Measurements from ENCODE around the gene ETS1.
"Not testable (repeated sequence)": the region's sequence is repeated elsewhere in the genome, so short reads cannot be mapped to it uniquely, and the experiment has no call there.

The ETS1 gene

GRCh38 chr11:128462922-128463321, 124.4 kb downstream of the ETS1 start:
- peak overlapping the region; percentile 36 for H3K4me3 Mint-ChIP-seq
- DNase-seq, result no peak
- CTCF ChIA-PET, result interaction anchor here (1.0 to 2.5 kb wide), 7 partner anchors 9 to 368 kb away, joined by 3 to 13 read pairs (median 3); no protein-coding TSS in a partner anchor
- no peaks in the 10 kb centered on the region for H3K9me3 Mint-ChIP-seq
- H3K27me3 Mint-ChIP-seq, result no peaks in the 10 kb centered on the region
- H3K36me3 Mint-ChIP-seq, result peaks cover 97% of the 10 kb centered on the region
- H3K27ac Mint-ChIP-seq, result peak overlapping the region; percentile 92
- peaks cover 91% of the 10 kb centered on the region for H3K4me1 Mint-ChIP-seq

- H3K27ac Mint-ChIP-seq, result peak overlapping the region; percentile 92
- peaks cover 86% of the 10 kb centered on the region for H3K4me1 Mint-ChIP-seq
- CTCF ChIA-PET, result interaction anchor here (0.9 to 2.7 kb wide), 3 partner anchors 140 to 172 kb away, joined by 3 to 11 read pairs (median 3); no protein-coding TSS in a partner anchor
- no peak for DNase-seq
- H3K9me3 Mint-ChIP-seq, result no peaks in the 10 kb centered on the region
- no peaks in the 10 kb centered on the region for H3K27me3 Mint-ChIP-seq
- H3K36me3 Mint-ChIP-seq, result peaks cover 97% of the 10 kb centered on the region
- no peak overlapping the region for H3K4me3 Mint-ChIP-seq
Observed at GRCh38 chr11:128462189-128462588, 125.2 kb downstream of the ETS1 start.

- Mint-ChIP-seq H3K4me3 (no peak overlapping the region), H3K9me3 (no peaks in the 10 kb centered on the region), H3K36me3 (peaks cover 96% of the 10 kb centered on the region), H3K4me1 (peaks cover 76% of the 10 kb centered on the region), H3K27ac (peak overlapping the region; percentile 47), H3K27me3 (no peaks in the 10 kb centered on the region)
- no peak for DNase-seq
- CTCF ChIA-PET, result interaction anchor here (0.7 to 1.4 kb wide), 6 partner anchors 10 to 173 kb away, joined by 3 to 4 read pairs (median 4); no protein-coding TSS in a partner anchor
Observed at GRCh38 chr11:128458321-128458720, 129.0 kb downstream of the ETS1 start.

- Mint-ChIP-seq H3K9me3 (no peaks in the 10 kb centered on the region), H3K27me3 (no peaks in the 10 kb centered on the region), H3K27ac (peak overlapping the region; percentile 47), H3K36me3 (peaks cover 94% of the 10 kb centered on the region), H3K4me1 (peaks cover 74% of the 10 kb centered on the region), H3K4me3 (no peak overlapping the region)
- CTCF ChIA-PET, result interaction anchor here (0.8 to 1.4 kb wide), 3 partner anchors 9 to 51 kb away, joined by 3 to 4 read pairs (median 4); no protein-coding TSS in a partner anchor
- no peak for DNase-seq
Observed at GRCh38 chr11:128457874-128458273, 129.5 kb downstream of the ETS1 start.

GRCh38 chr11:128456566-128457268, 130.6 kb downstream of the ETS1 start:
- CTCF ChIA-PET, result no interaction called here
- Mint-ChIP-seq H3K36me3 (peaks cover 83% of the 10 kb centered on the region), H3K27ac (peak overlapping the region; percentile 78), H3K9me3 (no peaks in the 10 kb centered on the region), H3K4me1 (peaks cover 62% of the 10 kb centered on the region), H3K4me3 (no peak overlapping the region), H3K27me3 (no peaks in the 10 kb centered on the region)
- DNase-seq, result no peak

GRCh38 chr11:128455766-128456165, 131.6 kb downstream of the ETS1 start:
- H3K4me1 Mint-ChIP-seq, result peaks cover 54% of the 10 kb centered on the region
- peaks cover 75% of the 10 kb centered on the region for H3K36me3 Mint-ChIP-seq
- no peak overlapping the region for H3K4me3 Mint-ChIP-seq
- peak overlapping the region; percentile 58 for H3K27ac Mint-ChIP-seq
- H3K9me3 Mint-ChIP-seq, result no peaks in the 10 kb centered on the region
- CTCF ChIA-PET, result interaction anchor here (1.6 kb wide), 1 partner anchor 176 kb away, joined by 4 read pairs; no protein-coding TSS in a partner anchor
- no peak for DNase-seq
- H3K27me3 Mint-ChIP-seq, result no peaks in the 10 kb centered on the region

GRCh38 chr11:128453444-128454336, 133.7 kb downstream of the ETS1 start:
- no peak for DNase-seq
- H3K4me1 Mint-ChIP-seq, result peaks cover 47% of the 10 kb centered on the region
- H3K36me3 Mint-ChIP-seq, result peaks cover 59% of the 10 kb centered on the region
- no peak overlapping the region for H3K4me3 Mint-ChIP-seq
- H3K9me3 Mint-ChIP-seq, result peaks cover 2% of the 10 kb centered on the region
- peak overlapping the region; percentile 16 for H3K27ac Mint-ChIP-seq
- H3K27me3 Mint-ChIP-seq, result no peaks in the 10 kb centered on the region
- CTCF ChIA-PET, result interaction anchor here (1.2 kb wide), 1 partner anchor 130 kb away, joined by 5 read pairs; no protein-coding TSS in a partner anchor

- H3K27ac Mint-ChIP-seq, result peak overlapping the region; percentile 1
- H3K36me3 Mint-ChIP-seq, result peaks cover 44% of the 10 kb centered on the region
- CTCF ChIA-PET, result interaction anchor here (1.2 kb wide), 1 partner anchor 85 kb away, joined by 4 read pairs; no protein-coding TSS in a partner anchor
- no peak for DNase-seq
- no peaks in the 10 kb centered on the region for H3K27me3 Mint-ChIP-seq
- peaks cover 40% of the 10 kb centered on the region for H3K4me1 Mint-ChIP-seq
- no peak overlapping the region for H3K4me3 Mint-ChIP-seq
- peaks cover 2% of the 10 kb centered on the region for H3K9me3 Mint-ChIP-seq
Observed at GRCh38 chr11:128451652-128452470, 135.5 kb downstream of the ETS1 start.

- Mint-ChIP-seq H3K4me3 (no peak overlapping the region), H3K27me3 (no peaks in the 10 kb centered on the region), H3K4me1 (peaks cover 38% of the 10 kb centered on the region), H3K9me3 (peaks cover 3% of the 10 kb centered on the region), H3K36me3 (peaks cover 37% of the 10 kb centered on the region), H3K27ac (no peak overlapping the region)
- CTCF ChIA-PET, result interaction anchor here (1.2 kb wide), 1 partner anchor 84 kb away, joined by 4 read pairs; no protein-coding TSS in a partner anchor
- no peak for DNase-seq
Observed at GRCh38 chr11:128450882-128451651, 136.3 kb downstream of the ETS1 start.

- CTCF ChIA-PET, result interaction anchor here (1.3 to 2.3 kb wide), 2 partner anchors 127 to 160 kb away, joined by 4 to 7 read pairs; no protein-coding TSS in a partner anchor
- not testable (repeated sequence) for DNase-seq, H3K4me3 Mint-ChIP-seq, H3K27ac Mint-ChIP-seq, H3K27me3 Mint-ChIP-seq, H3K9me3 Mint-ChIP-seq
- H3K4me1 Mint-ChIP-seq, result peaks cover 36% of the 10 kb centered on the region
- H3K36me3 Mint-ChIP-seq, result peaks cover 32% of the 10 kb centered on the region
Observed at GRCh38 chr11:128450425-128450824, 136.9 kb downstream of the ETS1 start.

- Mint-ChIP-seq H3K4me1 (peaks cover 27% of the 10 kb centered on the region), H3K27ac (peak overlapping the region; percentile 42)
Observed at GRCh38 chr11:128448981-128449713, 138.2 kb downstream of the ETS1 start.

GRCh38 chr11:128448200-128448886, 139.0 kb downstream of the ETS1 start:
- CTCF ChIA-PET, result interaction anchor here (1.0 to 2.3 kb wide), 4 partner anchors 10 to 159 kb away, joined by 3 to 7 read pairs (median 4); no protein-coding TSS in a partner anchor
- H3K36me3 Mint-ChIP-seq, result peaks cover 18% of the 10 kb centered on the region
- no peaks in the 10 kb centered on the region for H3K27me3 Mint-ChIP-seq
- no peak for DNase-seq
- H3K4me3 Mint-ChIP-seq, result no peak overlapping the region
- peaks cover 19% of the 10 kb centered on the region for H3K4me1 Mint-ChIP-seq
- H3K27ac Mint-ChIP-seq, result no peak overlapping the region
- H3K9me3 Mint-ChIP-seq, result peaks cover 12% of the 10 kb centered on the region

More at GRCh38 chr11:128448981-128449713, 138.2 kb downstream of the ETS1 start:
- H3K4me3 Mint-ChIP-seq, result no peak overlapping the region
- no peak for DNase-seq
- no peaks in the 10 kb centered on the region for H3K27me3 Mint-ChIP-seq
- CTCF ChIA-PET, result interaction anchor here (1.0 to 2.3 kb wide), 6 partner anchors 9 to 160 kb away, joined by 3 to 7 read pairs (median 4); no protein-coding TSS in a partner anchor
- H3K9me3 Mint-ChIP-seq, result peaks cover 12% of the 10 kb centered on the region
- peaks cover 26% of the 10 kb centered on the region for H3K36me3 Mint-ChIP-seq
